Epidermal melanocyte (primary cell): ENCODE results near the gene MFSD2B.
"Not testable (repeated sequence)": the region's sequence is repeated elsewhere in the genome, so short reads cannot be mapped to it uniquely, and the experiment has no call there.

Source experiments
- DNase-seq: peaks from one replicate; pipeline ENCODE4 v3.0.0; 2011; ENCODE audit warnings: low spot score; ENCODE audit not compliant: insufficient read length

Gene MFSD2B

GRCh38 chr2:24009680-24010476, at the start of gene MFSD2B:
Gene MFSD2B (plus strand): TSS chr2:24010085. CDS start chr2:24010097, 12 bp downstream.
- DNase-seq: no peak

DNA sequence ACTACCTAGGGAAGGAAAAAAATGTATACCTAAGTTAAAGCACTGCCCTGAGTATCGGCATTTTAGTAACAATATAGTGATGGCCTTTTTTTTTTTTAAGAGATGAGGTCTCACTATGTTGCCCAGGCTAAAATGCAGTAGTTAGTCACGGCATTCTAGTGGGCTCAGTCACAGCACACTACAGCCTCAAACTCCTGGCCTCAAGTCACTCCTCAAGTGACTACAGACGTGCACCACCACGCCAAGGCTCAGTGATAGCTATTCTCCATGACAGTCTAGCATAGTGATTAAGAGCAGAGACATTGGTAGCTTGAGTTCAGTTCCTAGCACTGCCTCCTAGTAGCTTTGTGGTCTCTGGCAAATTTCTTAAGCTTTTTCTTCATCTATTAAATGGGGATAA, 42.0 kb upstream of the MFSD2B start:
- DNase-seq: no peak

DNA sequence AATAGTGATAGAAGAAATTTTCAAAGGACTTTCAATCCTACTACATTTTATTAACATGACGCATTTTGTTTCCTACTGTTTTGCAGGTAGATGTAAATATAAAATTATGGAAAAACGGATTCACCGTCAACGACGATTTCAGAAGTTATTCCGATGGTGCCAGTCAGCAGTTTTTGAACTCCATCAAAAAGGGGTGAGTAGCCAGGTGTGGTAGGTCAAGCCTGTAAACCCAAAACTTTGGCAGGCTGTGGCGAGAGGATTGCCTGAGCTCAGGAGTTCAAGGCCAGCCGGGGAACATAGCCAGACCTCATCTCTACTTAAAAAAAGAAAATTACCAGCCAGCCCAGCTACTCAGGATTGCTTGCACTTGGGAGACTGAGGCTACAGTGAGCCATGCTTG, 33.0 kb upstream of the MFSD2B start:
- DNase-seq: no peak

- no peak for DNase-seq
Measured at GRCh38 chr2:23988371-23988770, 21.5 kb upstream of the MFSD2B start.

GRCh38 chr2:23992931-23993330, 17.0 kb upstream of the MFSD2B start:
- DNase-seq: no peak

DNA sequence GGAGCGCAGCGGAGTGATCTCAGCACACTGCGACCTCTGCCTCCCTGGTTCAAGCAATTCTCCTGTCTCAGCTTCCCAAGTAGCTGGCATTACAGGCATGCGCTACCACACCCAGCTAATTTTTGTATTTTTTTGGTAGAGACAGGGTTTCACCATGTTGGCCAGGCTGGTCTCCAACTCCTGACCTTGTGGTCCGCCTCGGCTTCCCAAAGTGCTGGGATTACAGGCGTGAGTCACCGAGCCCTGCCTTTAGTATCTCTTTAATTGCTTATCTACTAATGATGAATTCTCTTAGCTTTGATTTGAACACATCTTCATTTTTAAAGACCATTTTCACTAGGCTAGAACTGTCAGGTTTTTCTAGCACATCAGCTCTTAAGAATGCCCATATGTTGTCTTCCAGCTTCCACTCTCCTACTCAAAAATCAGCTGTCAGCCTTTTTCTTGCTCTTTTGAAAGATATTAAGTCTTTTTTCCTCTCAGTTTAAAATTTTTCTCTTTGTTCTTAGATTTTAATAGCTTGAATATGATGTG, 16.1 kb upstream of the MFSD2B start:
- no peak for DNase-seq

GRCh38 chr2:23994567-23994966, 15.3 kb upstream of the MFSD2B start:
- DNase-seq: no peak

- DNase-seq: no peak
Measured at GRCh38 chr2:24007693-24008092, 2.2 kb upstream of the MFSD2B start.

DNA sequence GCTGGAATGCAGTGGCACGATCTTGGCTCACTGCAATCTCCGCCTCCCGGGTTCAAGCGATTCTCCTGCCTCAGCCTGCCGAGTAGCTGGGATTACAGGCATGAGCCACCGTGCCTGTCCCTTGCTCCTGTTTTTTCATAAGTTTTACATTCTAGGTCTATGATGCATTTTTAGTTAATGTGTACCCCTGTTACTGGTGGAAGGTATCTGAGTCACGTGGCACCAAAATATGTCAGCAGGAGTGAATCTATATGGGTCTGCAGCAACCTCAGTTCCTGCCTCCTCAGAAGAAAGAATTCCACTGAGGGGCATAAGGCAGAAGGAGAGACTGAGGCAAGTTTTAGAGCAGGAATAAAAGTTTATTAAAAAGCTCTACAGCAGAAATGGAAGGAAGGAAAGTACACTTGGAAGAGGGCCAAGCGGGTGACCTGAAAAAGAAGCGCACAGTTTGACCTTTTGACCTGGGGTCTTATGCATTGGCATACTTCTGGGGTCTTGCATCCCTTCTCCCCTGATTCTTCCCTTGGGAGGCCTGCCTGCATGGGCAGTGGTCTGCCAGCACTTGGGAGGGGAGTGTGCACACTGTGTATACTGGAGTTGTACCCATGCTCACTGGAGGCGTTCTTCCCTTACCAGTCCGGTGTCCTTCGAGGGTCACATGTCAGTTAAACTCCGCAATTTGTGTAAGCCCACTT, 1.1 kb upstream of the MFSD2B start:
- no peak for DNase-seq

- DNase-seq: no peak
Measured at GRCh38 chr2:24009367-24009679, 562 bp upstream of the MFSD2B start.

- DNase-seq: no peak
Measured at GRCh38 chr2:24010477-24011249, 778 bp downstream of the MFSD2B start.

DNA sequence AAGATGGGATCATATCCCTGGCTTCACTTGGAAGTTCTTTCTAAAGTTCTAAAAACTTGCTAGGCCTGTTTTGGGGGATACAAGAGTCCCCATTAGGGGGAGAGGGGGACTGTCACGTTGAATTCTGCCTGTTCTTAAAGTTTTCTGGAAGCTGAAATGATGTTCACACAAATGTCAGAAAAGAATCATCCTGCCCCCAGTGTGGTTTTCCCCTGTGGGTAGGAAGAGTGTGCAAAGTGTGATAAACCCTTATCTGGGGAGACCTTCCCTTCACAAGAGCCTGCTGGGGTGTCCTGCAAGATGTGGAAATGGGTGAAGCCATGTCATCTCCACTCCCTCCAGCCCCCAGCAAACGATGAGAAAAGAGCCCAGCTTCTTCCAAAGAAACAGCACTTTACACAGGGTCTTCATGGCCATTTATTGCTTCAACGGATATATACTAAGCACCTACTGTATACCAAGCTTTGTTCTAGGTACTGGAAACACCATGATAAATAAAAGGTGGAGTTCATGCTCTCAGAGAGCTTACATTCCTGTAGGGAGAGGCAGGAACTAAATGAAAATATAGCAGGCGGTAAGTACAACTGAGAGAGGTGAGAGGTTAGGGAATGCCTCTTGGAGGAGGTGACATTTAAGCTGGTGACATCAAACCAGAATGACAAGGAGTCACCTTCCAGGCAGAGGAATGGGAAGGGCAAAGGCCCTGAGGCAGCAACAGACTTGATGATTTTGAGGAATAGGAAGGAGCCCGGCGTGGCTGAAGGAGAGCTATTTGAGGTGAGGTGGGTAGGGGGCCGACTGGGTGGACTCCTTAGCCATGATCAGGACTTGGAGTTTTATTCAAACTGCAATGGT, 1.6 kb downstream of the MFSD2B start:
- no peak for DNase-seq

- no peak for DNase-seq
Measured at GRCh38 chr2:24012521-24013188, 2.8 kb downstream of the MFSD2B start.

DNA sequence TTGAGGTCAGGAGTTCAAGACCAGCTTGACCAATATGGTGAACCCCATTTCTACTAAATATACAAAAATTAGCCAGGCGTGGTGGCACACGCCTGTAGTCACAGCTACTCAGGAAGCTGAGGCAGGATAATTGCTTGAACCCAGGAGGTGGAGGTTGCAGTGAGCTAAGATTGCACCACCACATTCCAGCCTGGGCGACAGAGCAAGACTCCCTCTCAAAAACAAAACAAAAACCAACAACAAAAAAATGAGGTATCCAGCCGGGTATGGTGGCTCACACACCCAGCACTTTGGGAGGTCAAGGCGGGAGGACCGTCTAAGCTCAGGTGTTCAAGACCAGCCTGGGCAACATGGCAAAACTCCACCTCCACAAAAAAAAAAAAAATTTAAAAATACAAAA, 5.0 kb downstream of the MFSD2B start:
- not testable (repeated sequence) for DNase-seq

DNA sequence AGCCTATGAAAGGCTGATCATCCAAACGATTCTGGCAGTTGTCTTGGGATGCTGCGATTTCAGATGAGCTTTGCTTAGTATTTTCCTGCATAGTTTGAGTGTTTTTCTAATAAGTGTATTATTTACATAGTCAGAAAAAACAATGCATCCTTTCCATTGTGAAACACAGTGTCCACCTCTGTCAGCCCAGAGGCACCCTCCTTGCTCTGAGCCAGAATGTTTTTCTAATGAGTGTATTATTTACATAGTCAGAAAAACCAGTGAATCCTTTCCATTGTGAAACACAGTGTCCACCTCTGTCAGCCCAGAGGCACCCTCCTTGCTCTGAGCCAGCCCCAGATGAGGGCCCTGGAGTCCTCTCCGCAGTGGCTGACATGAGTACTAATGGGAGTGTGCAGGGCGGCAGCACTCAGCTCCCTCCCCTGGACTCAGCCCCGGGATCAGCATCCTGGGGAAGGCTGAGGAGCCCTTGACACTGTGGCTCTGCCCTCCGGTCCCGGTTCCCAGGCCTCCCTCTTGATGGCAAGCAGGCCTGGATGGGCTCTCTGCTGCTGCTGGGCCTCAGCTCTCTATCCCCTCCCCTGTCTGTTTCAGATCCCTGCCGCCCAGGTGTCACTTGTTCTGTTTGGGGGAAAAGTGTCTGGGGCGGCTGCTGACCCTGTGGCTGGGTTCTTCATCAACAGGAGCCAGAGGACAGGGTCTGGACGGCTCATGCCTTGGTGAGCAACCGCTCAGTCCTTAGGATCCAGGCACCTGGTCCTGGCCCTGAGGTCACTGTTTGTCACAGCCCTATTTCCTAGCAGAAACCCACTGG, 5.9 kb downstream of the MFSD2B start:
- no peak for DNase-seq

DNA sequence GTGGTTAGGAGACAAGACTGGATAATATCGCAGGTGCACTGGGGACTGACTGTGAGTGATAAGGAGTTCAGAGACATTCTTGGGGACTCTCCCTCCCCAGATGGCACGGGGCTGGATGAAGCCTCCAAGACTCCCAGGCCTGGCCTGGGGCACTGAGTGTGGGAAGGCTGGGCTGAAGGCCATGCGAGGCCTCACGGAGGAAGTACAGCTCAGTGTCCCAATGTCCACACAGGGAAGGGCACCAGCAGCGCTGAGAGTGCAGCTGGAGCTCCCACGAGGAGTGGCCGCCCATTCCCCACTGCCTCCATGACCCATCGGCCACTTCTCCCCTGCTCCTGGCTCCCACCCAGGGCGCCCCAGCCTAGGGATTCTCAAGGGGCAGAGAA, 6.5 kb downstream of the MFSD2B start:
- DNase-seq: no peak

DNA sequence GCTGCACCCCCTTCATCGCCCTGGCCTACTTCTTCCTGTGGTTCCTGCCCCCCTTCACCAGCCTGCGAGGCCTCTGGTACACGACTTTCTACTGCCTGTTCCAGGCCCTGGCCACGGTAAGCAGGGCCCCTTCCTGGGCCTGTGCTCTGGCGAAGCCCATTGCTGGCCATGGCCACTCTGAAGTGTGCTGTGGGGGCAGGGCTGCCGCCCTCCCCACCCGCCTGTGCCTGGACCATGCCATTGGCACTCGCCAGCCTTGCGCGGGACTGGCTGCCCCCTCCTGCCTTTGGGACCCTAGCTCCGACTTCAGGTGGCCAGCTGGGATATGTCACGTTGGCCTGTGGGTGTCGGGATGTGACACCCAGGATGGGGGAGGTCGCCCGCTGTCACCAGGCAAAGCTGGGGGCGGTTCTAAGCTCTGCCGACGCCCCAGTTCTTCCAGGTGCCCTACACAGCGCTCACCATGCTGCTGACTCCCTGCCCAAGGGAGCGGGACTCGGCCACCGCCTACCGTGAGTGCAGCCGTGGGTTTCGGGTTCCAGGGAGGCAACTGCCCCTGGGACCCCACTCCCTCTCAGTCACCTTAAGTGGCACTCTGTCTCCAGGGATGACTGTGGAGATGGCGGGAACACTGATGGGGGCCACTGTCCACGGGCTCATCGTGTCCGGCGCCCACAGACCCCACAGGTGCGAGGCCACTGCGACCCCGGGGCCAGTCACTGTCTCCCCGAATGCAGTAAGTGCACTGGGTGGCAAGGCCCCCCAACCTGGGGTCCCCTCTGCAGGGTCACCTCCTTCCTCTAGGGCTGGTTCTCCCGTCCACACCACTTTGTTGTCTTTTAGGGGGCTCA, 7.2 kb downstream of the MFSD2B start:
- no peak for DNase-seq

DNA sequence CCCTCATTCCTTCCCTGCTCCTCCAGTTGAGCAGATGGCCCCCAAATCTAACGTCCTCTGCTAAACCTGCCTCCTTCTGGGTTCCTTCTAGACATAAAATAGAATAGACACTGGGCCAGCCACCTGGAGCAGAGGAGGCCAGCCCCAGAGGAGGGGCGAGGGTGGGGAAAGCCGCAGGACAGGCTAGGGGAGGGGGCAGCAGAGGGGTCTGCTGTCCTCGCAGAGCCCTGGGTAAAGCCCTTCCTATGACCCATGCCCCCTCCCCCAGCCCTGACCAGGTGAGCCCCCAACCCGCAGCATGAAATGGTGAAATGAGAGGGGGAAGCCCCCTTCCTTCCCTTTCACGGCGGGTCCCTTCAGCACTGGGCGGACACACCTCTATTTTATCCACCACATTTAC, 7.8 kb downstream of the MFSD2B start:
- no peak for DNase-seq

DNA sequence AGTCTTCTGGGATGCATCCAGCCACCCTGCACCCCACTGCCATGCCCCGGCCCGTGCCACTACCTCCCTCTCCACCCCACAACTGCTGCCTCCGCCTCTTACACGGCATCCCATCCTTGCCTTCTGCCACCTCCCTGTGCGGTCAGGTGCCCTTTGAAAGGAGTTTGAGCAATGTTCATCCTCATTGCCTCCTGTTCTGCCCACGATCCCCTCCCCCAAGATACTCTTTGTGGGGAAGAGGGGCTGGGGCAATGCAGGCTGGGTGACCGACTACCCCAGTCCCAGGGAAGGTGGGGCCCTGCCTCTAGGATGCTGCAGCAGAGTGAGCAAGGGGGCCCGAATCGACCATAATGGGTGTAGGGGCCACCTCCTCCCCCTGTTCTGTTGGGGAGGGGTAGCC, 8.4 kb downstream of the MFSD2B start:
- no peak for DNase-seq
